K562 (cell line): Measurements from ENCODE around the gene GPR78. TPM values are rescaled to one million over a fixed set of nuclear protein-coding genes. Genes with fewer than 3 reads are reported as not detected.
A peak's percentile ranks its signal among the peaks of the same experiment; 100 is the strongest.
"Not testable (repeated sequence)": the region's sequence is repeated elsewhere in the genome, so short reads cannot be mapped to it uniquely, and the experiment has no call there.

ENCODE experiments used
- ATAC-seq: fragments of 200-7000 bp; cut with Tn5 transposase; 3 replicates; pipeline ENCODE4 v1.9.1; 2020; ENCODE audit warnings: moderate library complexity
- BruUV-seq: library from RNA; stranded (reverse); fragments of 400-500 nt; replicated peaks from 2 replicates; lab custom pipeline; 2021; lab: Mats Ljungman, UMichigan
- CTCF ChIA-PET: fragments of 300-600 bp; formaldehyde crosslinking; extraction: SDS; loops from one replicate; lab custom pipeline; 2021; ENCODE audit warnings: low intra/inter-chr PET ratio; lab: Yijun Ruan, JAX
- POLR2A ChIA-PET: fragments of 300-600, 350-650 bp; sonication (Branson Sonifier 250); formaldehyde crosslinking; extraction: SDS; loops from one replicate; lab custom pipeline; 2021; ENCODE audit warnings: antibody characterized with exemption, inconsistent platforms; lab: Yijun Ruan, JAX
- DNase-seq, 4 experiments: peaks; one replicate each; pipeline versions ENCODE4 v3.0.0 to v3.0.0-alpha.2; 2011 to 2018; ENCODE audit warnings: low spot score in 3 of 4, mixed read lengths in 3 of 4; ENCODE audit errors: extremely low read depth in 1 of 4
- FAIRE-seq: peaks from 2 replicates; lab custom pipeline; 2011; peaks lifted over from hg19 to GRCh38; lab: Jason Lieb, UNC
- H2AFZ ChIP-seq: 2 replicates; pipeline ENCODE4 v1.6.0; 2011; ENCODE audit warnings: low read depth, low read length, control low read depth, inconsistent platforms
- H3K27ac ChIP-seq: fragments of 200-600 bp; 3 replicates; pipeline ENCODE4 v1.8.0; 2011; ENCODE audit warnings: low read depth, mild to moderate bottlenecking, control low read depth, inconsistent platforms, low read length, moderate library complexity, mixed read lengths; ENCODE audit errors: extremely low read depth
- H3K27me3 ChIP-seq, 2 experiments: fragments of 300-600 bp in 1 of 2; 2 replicates in 1 of 2; 3 replicates in 1 of 2; pipeline versions ENCODE4 v1.6.0 to v1.8.0; 2011; ENCODE audit warnings: inconsistent platforms in 2 of 2, low read length in 2 of 2, mild to moderate bottlenecking in 1 of 2, mixed read lengths in 1 of 2, moderate library complexity in 1 of 2; ENCODE audit not compliant: control insufficient read depth in 2 of 2, insufficient read depth in 2 of 2
- H3K36me3 ChIP-seq: fragments of 300-600 bp; 3 replicates; pipeline ENCODE4 v1.8.0; 2011; ENCODE audit warnings: mild to moderate bottlenecking, low read length, inconsistent platforms; ENCODE audit not compliant: control insufficient read depth, insufficient read depth
- H3K4me1 ChIP-seq, 2 experiments: fragments of 200-600 bp in 1 of 2; replicated peaks in 1 of 2; 2 replicates in 1 of 2; 3 replicates in 1 of 2; pipeline versions ENCODE4 v1.5.1 to v1.8.0; 2011; ENCODE audit warnings: inconsistent platforms in 2 of 2, low read length in 2 of 2, mild to moderate bottlenecking in 1 of 2, mixed read lengths in 1 of 2, moderate library complexity in 1 of 2; ENCODE audit not compliant: control insufficient read depth in 2 of 2, insufficient read depth in 2 of 2
- H3K4me2 ChIP-seq: 2 replicates; pipeline ENCODE4 v1.6.1; 2011; ENCODE audit warnings: low read length, control low read depth, inconsistent platforms, mixed read lengths; ENCODE audit not compliant: insufficient read depth
- H3K4me3 ChIP-seq: fragments of 200-600 bp; sonication (generic), shearing (Covaris generic); 2 replicates; pipeline ENCODE4 v1.5.1; 2016; ENCODE audit warnings: control low read depth, inconsistent platforms
- H3K79me2 ChIP-seq: fragments of 200-600 bp; 3 replicates; pipeline ENCODE4 v1.8.0; 2011; ENCODE audit warnings: low read length, inconsistent platforms; ENCODE audit not compliant: control insufficient read depth, insufficient read depth
- H3K9ac ChIP-seq, 2 experiments: 2 replicates each; pipeline versions ENCODE4 v1.6.0 to v1.6.1; 2011; ENCODE audit warnings: low read depth in 2 of 2, low read length in 2 of 2, control low read depth in 1 of 2, inconsistent platforms in 1 of 2, mild to moderate bottlenecking in 1 of 2, mixed read lengths in 1 of 2; ENCODE audit not compliant: insufficient read depth in 1 of 2
- H3K9me1 ChIP-seq: one replicate; pipeline ENCODE4 v1.6.0; 2011; ENCODE audit warnings: inconsistent platforms, mild to moderate bottlenecking, low read length, moderate library complexity; ENCODE audit not compliant: control insufficient read depth, insufficient read depth
- H3K9me3 ChIP-seq: replicated peaks from 2 replicates; pipeline ENCODE4 v1.5.1; 2011; ENCODE audit warnings: low read depth, low read length, inconsistent platforms; ENCODE audit not compliant: control insufficient read depth, insufficient read depth
- H4K20me1 ChIP-seq: replicated peaks from 2 replicates; pipeline ENCODE4 v1.6.1; 2011; ENCODE audit warnings: low read length, inconsistent platforms, mixed read lengths; ENCODE audit not compliant: control insufficient read depth, insufficient read depth
- WGBS: fragments of 100-300 bp; shearing (Covaris generic); methylation state at CpG from one replicate; pipeline ENCODE4 v1.1.6; 2016; ENCODE audit warnings: low coverage, mixed read lengths; ENCODE audit not compliant: insufficient coverage; ENCODE audit errors: missing lambda C conversion rate; 5-methylcytosine and 5-hydroxymethylcytosine counted together
- in situ Hi-C: fragments of 300-500 bp; cut with MboI; formaldehyde crosslinking; loops from 4 replicates; pipeline ENCODE4 v1.15.0; 2018; ENCODE audit warnings: inconsistent platforms, mixed read lengths
- intact Hi-C: fragments of 100-400 bp; cut with micrococcal nuclease; formaldehyde crosslinking; loops from 2 replicates; pipeline ENCODE4 v1.14.2; 2022
- polyA plus RNA-seq, 8 experiments: library from polyadenylated mRNA; depleted of rRNA in 4 of 8; stranded (reverse) in 5 of 8; unstranded in 3 of 8; fragments of >200 nt; fragmentation: Nextera tagmentation in 2 of 8; fragmentation: Illumina TruSeq in 1 of 8; extraction: Ambion mirVana in 2 of 8; extraction: Trizol in 1 of 8; gene quantifications; 2 replicates each; pipeline versions ENCODE4 v1.2.1 to v1.2.3, GENCODE V29; 2011 to 2014; ENCODE audit warnings: inconsistent platforms in 1 of 8, missing spikeins in 1 of 8
- total RNA-seq, 7 experiments: library from RNA; depleted of rRNA in 6 of 7; stranded (reverse); fragments of >200 nt in 6 of 7; fragmentation: Illumina TruSeq in 2 of 7; extraction: Trizol in 2 of 7; gene quantifications; 2 replicates each; pipeline versions ENCODE4 v1.2.1 to v1.2.3, GENCODE V29; 2011 to 2021; ENCODE audit warnings: low replicate concordance in 1 of 7

The GPR78 gene
- total and polyA plus RNA-seq, 9 of the 15 experiments (the other 6 are each of a cell fraction or from before 2014, with no cell fraction given): 0.04 to 0.13 (median 0.07) TPM; not detected in 4

- in situ Hi-C loops, H3K9ac ChIP-seq, H3K36me3 ChIP-seq, H3K27me3 ChIP-seq, DNase-seq, H3K27ac ChIP-seq, H3K9me3 ChIP-seq, H3K9me1 ChIP-seq, H4K20me1 ChIP-seq, H3K4me2 ChIP-seq, H3K79me2 ChIP-seq, H3K4me1 ChIP-seq, CTCF ChIA-PET, POLR2A ChIA-PET, H2AFZ ChIP-seq, FAIRE-seq, H3K4me3 ChIP-seq, BruUV-seq, intact Hi-C loops: not testable (repeated sequence)
- no CpG with 5 or more reads among the region's 29 CpGs for WGBS
- peak; percentile 94 for ATAC-seq
These were observed 50.2 kb downstream of the GPR78 start for GRCh38 chr4:8630240-8630905.

- 13% methylated on average over 4 of the region's 6 CpGs for WGBS
- H3K9me1 ChIP-seq, BruUV-seq, ATAC-seq, H2AFZ ChIP-seq, H3K4me1 ChIP-seq, H3K4me3 ChIP-seq, DNase-seq, POLR2A ChIA-PET, in situ Hi-C loops, CTCF ChIA-PET, H3K36me3 ChIP-seq, H3K27ac ChIP-seq, H3K79me2 ChIP-seq, intact Hi-C loops, H3K4me2 ChIP-seq, H4K20me1 ChIP-seq, H3K27me3 ChIP-seq, H3K9me3 ChIP-seq, FAIRE-seq, H3K9ac ChIP-seq: not testable (repeated sequence)
These were observed 51.7 kb downstream of the GPR78 start for GRCh38 chr4:8631896-8632295.

GRCh38 chr4:8634773-8635172, 54.6 kb downstream of the GPR78 start:
- 0% methylated on average over 6 of the region's 11 CpGs for WGBS
- POLR2A ChIA-PET, in situ Hi-C loops, H3K4me2 ChIP-seq, H3K4me3 ChIP-seq, BruUV-seq, intact Hi-C loops, H3K9me1 ChIP-seq, H3K9ac ChIP-seq, DNase-seq, H3K4me1 ChIP-seq, H3K36me3 ChIP-seq, H3K27ac ChIP-seq, FAIRE-seq, H4K20me1 ChIP-seq, H3K9me3 ChIP-seq, CTCF ChIA-PET, H2AFZ ChIP-seq, ATAC-seq, H3K79me2 ChIP-seq: not testable (repeated sequence)
- peaks cover 0 to 10% of the 10 kb centered on the region in 2 experiments; a peak in 2 of 5 replicates for H3K27me3 ChIP-seq
